Upper lobe of left lung (tissue), 6 donors: Measurements from ENCODE around the gene LDAH. TPM values are rescaled to one million over a fixed set of nuclear protein-coding genes. Genes with fewer than 3 reads are reported as not detected.

Experiments
- ATAC-seq, 2 donors: fragments of 200-7000 bp; cut with Tn5 transposase; one replicate each; pipeline ENCODE4 v1.9.1; 2022; ENCODE audit warnings: mild to moderate bottlenecking in 2 of 2, moderate library complexity in 2 of 2; ENCODE audit not compliant: low FRiP score in 2 of 2
- DNase-seq, 2 donors: peaks; one replicate each; pipeline ENCODE4 v3.0.0-alpha.2; 2019 to 2020
- H3K27ac ChIP-seq, 4 donors: fragments of 200-600 bp; sonication (generic); one replicate each; pipeline ENCODE4 v1.5.1; 2016 to 2019
- H3K27me3 ChIP-seq, 4 donors: fragments of 200-600 bp; sonication (generic); one replicate each; pipeline ENCODE4 v1.5.1; 2017 to 2019
- H3K36me3 ChIP-seq, 4 donors: fragments of 200-600 bp; sonication (generic); one replicate each; pipeline ENCODE4 v1.5.1; 2016 to 2019
- H3K4me1 ChIP-seq, 4 donors: fragments of 200-600 bp; sonication (generic); one replicate each; pipeline ENCODE4 v1.5.1; 2018 to 2019
- H3K4me3 ChIP-seq, 4 donors: fragments of 200-600 bp; sonication (generic); one replicate each; pipeline ENCODE4 v1.5.1; 2017 to 2019; ENCODE audit warnings: mild to moderate bottlenecking in 2 of 4, moderate library complexity in 1 of 4
- H3K9me3 ChIP-seq, 4 donors: fragments of 200-600 bp; sonication (generic); one replicate each; pipeline ENCODE4 v1.5.1; 2018 to 2019
- CTCF ChIP-seq, 6 experiments: fragments of 450-650 bp in 4 of 6; fragments of 200-600 bp in 2 of 6; sonication (generic) in 2 of 6; IDR thresholded peaks; one replicate each; pipeline ENCODE4 v1.5.1; 2016 to 2019; ENCODE audit warnings: antibody characterized with exemption in 6 of 6
- EP300 ChIP-seq, 4 donors: sonication (generic); formaldehyde crosslinking; IDR thresholded peaks; one replicate each; pipeline ENCODE4 v1.5.1; 2017; ENCODE audit warnings: antibody characterized with exemption in 4 of 4, control low read depth in 2 of 4
- POLR2A ChIP-seq, 4 donors: fragments of 450-650 bp; IDR thresholded peaks; one replicate each; pipeline ENCODE4 v1.5.1; 2016 to 2017; ENCODE audit warnings: antibody characterized with exemption in 4 of 4, mild to moderate bottlenecking in 2 of 4
- POLR2AphosphoS5 ChIP-seq, 2 donors: sonication (generic); formaldehyde crosslinking; IDR thresholded peaks; one replicate each; pipeline ENCODE4 v1.5.1; 2017; ENCODE audit warnings: antibody characterized with exemption in 2 of 2
- WGBS, 2 donors: methylation state at CpG; one replicate each; pipeline ENCODE4 v1.1.5; 2017 to 2018; 5-methylcytosine and 5-hydroxymethylcytosine counted together
- total RNA-seq, 6 donors: library from RNA; depleted of rRNA in 4 of 6; stranded (reverse); fragments of >200 nt in 4 of 6; gene quantifications; one replicate each; pipeline versions ENCODE4 v1.1.0 to v1.2.1, GENCODE V29; 2016 to 2021
- donor health status: DM: no; HTN: no; CAD: no; lungs with moderate emphysema.
- donor health status: DM: no; HTN: yes; CAD: no; lungs with severe emphysema.

LDAH gene
- total RNA-seq, 6 donors from 2014 or later, result 7.3 to 18.9 (median 13.0) TPM

GRCh38 chr2:20818820-20819219 lies 4.1 kb downstream of the LDAH start:
- H3K36me3 ChIP-seq, result no peaks in the 10 kb centered on the region
- H3K27me3 ChIP-seq, result no peaks in the 10 kb centered on the region
- peaks cover 0 to 5% (median 4%) of the 10 kb centered on the region in 4 donors for H3K4me1 ChIP-seq
- ATAC-seq (no peak), DNase-seq (no peak)
- H3K27ac ChIP-seq, result no peak overlapping the region
- 72 to 74% methylated on average over 2 of the region's 2 CpGs for WGBS, 2 donors
- no peak for TF ChIP-seq EP300 (IDR thresholded peaks at IDR 0.05)
- no peaks in the 10 kb centered on the region for H3K9me3 ChIP-seq
- H3K4me3 ChIP-seq, result no peak overlapping the region

- no peak for ATAC-seq
- WGBS, 2 donors, result 100% methylated on average over 1 of the region's 1 CpG
- Histone ChIP-seq H3K4me1 (peaks cover 0 to 5% (median 0%) of the 10 kb centered on the region in 4 donors), H3K4me3 (no peak overlapping the region), H3K27ac (no peak overlapping the region), H3K27me3 (no peaks in the 10 kb centered on the region), H3K9me3 (no peaks in the 10 kb centered on the region), H3K36me3 (no peaks in the 10 kb centered on the region)
- no peak for TF ChIP-seq EP300 (IDR thresholded peaks at IDR 0.05)
- no peak for TF ChIP-seq POLR2AphosphoS5 (IDR thresholded peaks at IDR 0.05)
- no peak for TF ChIP-seq CTCF (IDR thresholded peaks at IDR 0.05)
- TF ChIP-seq POLR2A (IDR thresholded peaks at IDR 0.05), result no peak
- no peak for DNase-seq
Measured at GRCh38 chr2:20815216-20815615, 7.7 kb downstream of the LDAH start.

GRCh38 chr2:20812779-20813178 lies 10.1 kb downstream of the LDAH start:
- DNase-seq (no peak), ATAC-seq (no peak)
- H3K36me3 ChIP-seq, result no peaks in the 10 kb centered on the region
- no peak for TF ChIP-seq POLR2AphosphoS5 (IDR thresholded peaks at IDR 0.05)
- TF ChIP-seq EP300 (IDR thresholded peaks at IDR 0.05), result no peak
- no peak for TF ChIP-seq POLR2A (IDR thresholded peaks at IDR 0.05)
- TF ChIP-seq CTCF (IDR thresholded peaks at IDR 0.05), result no peak
- H3K27me3 ChIP-seq, result no peaks in the 10 kb centered on the region
- no peak overlapping the region for H3K27ac ChIP-seq
- H3K4me3 ChIP-seq, result no peak overlapping the region
- 94 to 100% methylated on average over 2 of the region's 2 CpGs for WGBS, 2 donors
- no peaks in the 10 kb centered on the region for H3K9me3 ChIP-seq
- H3K4me1 ChIP-seq, result no peaks in the 10 kb centered on the region

GRCh38 chr2:20806286-20806685 lies 16.6 kb downstream of the LDAH start:
- Histone ChIP-seq H3K9me3 (no peaks in the 10 kb centered on the region), H3K4me3 (no peak overlapping the region), H3K4me1 (peaks cover 0 to 4% (median 0%) of the 10 kb centered on the region in 4 donors), H3K36me3 (no peaks in the 10 kb centered on the region), H3K27ac (no peak overlapping the region), H3K27me3 (no peaks in the 10 kb centered on the region)
- WGBS, 2 donors, result 42 to 68% methylated on average over 1 of the region's 1 CpG
- ATAC-seq (no peak), DNase-seq (no peak)
- TF ChIP-seq POLR2AphosphoS5 (IDR thresholded peaks at IDR 0.05) (no peak), CTCF (IDR thresholded peaks at IDR 0.05) (no peak), EP300 (IDR thresholded peaks at IDR 0.05) (no peak), POLR2A (IDR thresholded peaks at IDR 0.05) (no peak)

- H3K4me1 ChIP-seq, result peaks cover 0 to 4% (median 0%) of the 10 kb centered on the region in 4 donors
- H3K9me3 ChIP-seq, result no peaks in the 10 kb centered on the region
- ATAC-seq, result no peak
- H3K27ac ChIP-seq, result no peak overlapping the region
- TF ChIP-seq POLR2AphosphoS5 (IDR thresholded peaks at IDR 0.05), result no peak
- no peak for TF ChIP-seq CTCF (IDR thresholded peaks at IDR 0.05)
- TF ChIP-seq EP300 (IDR thresholded peaks at IDR 0.05), result no peak
- TF ChIP-seq POLR2A (IDR thresholded peaks at IDR 0.05), result no peak
- no peak overlapping the region for H3K4me3 ChIP-seq
- no peaks in the 10 kb centered on the region for H3K27me3 ChIP-seq
- no peak for DNase-seq
- H3K36me3 ChIP-seq, result no peaks in the 10 kb centered on the region
Measured at GRCh38 chr2:20803974-20804373, 18.9 kb downstream of the LDAH start.
